ENCODE data around the gene TPSD1. TPM values are rescaled to one million over a fixed set of nuclear protein-coding genes. Genes with fewer than 3 reads are reported as not detected.
"Not testable (repeated sequence)": the region's sequence is repeated elsewhere in the genome, so short reads cannot be mapped to it uniquely, and the experiment has no call there.

Gene TPSD1
- total RNA-seq, 1 donor from 2014 or later, result not detected

- intact Hi-C loops (cut with micrococcal nuclease), result not testable (repeated sequence)
These were observed 14.8 kb upstream of the TPSD1 start for GRCh38 chr16:1241081-1241480.

- intact Hi-C loops (cut with micrococcal nuclease), result not testable (repeated sequence)
These were observed 12.5 kb upstream of the TPSD1 start for GRCh38 chr16:1243363-1243762.

GRCh38 chr16:1243907-1244850 lies 11.7 kb upstream of the TPSD1 start:
- intact Hi-C loops (cut with micrococcal nuclease), result not testable (repeated sequence)

- intact Hi-C loops (cut with micrococcal nuclease), result no loop called here
These were observed 11.0 kb upstream of the TPSD1 start for GRCh38 chr16:1244881-1245280.

GRCh38 chr16:1245452-1246020 lies 10.3 kb upstream of the TPSD1 start:
- intact Hi-C loops (cut with micrococcal nuclease), result no loop called here

GRCh38 chr16:1247903-1248537 lies 7.8 kb upstream of the TPSD1 start:
- intact Hi-C loops (cut with micrococcal nuclease), result not testable (repeated sequence)

DNA sequence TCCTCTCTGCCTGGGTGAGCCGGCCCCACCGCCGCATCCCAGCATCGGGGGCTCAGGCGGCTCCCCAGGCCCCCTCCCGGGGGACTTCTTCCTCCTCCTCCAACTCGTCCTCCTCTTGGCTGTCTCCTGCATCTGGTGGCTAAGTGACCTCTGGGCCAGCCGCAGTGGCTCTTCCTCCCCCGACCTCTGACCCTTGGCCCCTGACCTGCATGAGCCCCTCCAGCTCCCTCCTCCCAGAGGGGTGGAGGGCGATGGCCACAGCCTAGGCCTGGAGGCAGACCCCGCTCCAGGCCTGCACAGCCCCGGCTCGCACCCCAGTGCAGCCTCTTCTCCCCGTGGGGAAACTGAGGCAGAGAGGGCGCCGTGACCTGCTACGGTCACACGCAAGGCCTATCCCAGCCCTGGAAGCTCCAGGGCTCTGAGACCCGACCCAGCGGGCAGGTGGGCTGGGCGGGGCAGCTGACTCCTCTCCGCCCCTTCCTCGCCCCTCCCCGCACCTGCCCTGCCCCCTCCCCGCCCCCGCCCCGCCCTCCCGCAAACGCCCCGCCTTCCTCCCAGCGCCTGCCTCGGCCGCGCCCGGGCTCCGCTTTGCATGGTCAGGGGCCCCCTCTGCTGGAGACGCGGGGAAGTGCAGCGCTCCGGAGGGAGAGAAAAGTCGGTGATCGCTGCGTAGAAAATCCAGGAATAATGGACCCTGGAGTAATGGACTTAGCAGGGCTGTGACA lies 6.7 kb upstream of the TPSD1 start:
- intact Hi-C loops (cut with micrococcal nuclease), result not testable (repeated sequence)

DNA sequence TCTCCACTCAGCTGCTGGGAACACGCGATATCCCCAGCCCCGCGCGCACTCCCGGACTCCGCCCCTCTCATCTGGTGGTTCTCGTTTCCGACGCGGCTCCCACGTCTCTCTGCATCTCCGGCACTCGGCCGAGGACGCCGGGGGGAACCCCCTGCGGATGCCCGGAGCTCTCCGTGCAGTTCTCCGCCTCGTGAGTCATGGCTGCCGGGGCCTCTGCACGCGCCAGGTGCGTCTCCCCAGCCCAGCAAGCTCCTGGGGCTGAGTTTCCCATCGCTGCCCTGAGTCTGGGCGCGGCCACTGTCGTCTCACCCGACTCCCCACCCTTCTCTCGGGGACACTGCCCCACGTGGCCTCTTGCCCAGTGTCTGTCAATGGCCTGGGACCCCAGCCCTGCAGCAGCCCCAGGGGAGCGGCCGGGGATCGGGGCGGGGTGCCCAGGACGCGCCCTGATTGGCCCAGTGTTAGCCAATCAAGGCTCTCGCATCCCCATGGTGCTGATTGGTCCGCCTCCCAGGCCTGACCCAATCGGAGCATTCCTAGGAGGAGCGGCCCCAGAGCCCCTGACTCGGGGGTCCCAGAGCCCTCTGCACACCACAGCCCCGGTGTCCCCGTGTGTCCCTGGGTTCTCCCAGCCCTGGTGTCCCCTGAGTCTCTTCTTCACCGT lies 2.0 kb upstream of the TPSD1 start:
- intact Hi-C loops (cut with micrococcal nuclease), result not testable (repeated sequence)

GRCh38 chr16:1254821-1255220 lies 1.0 kb upstream of the TPSD1 start:
- intact Hi-C loops (cut with micrococcal nuclease), result not testable (repeated sequence)

DNA sequence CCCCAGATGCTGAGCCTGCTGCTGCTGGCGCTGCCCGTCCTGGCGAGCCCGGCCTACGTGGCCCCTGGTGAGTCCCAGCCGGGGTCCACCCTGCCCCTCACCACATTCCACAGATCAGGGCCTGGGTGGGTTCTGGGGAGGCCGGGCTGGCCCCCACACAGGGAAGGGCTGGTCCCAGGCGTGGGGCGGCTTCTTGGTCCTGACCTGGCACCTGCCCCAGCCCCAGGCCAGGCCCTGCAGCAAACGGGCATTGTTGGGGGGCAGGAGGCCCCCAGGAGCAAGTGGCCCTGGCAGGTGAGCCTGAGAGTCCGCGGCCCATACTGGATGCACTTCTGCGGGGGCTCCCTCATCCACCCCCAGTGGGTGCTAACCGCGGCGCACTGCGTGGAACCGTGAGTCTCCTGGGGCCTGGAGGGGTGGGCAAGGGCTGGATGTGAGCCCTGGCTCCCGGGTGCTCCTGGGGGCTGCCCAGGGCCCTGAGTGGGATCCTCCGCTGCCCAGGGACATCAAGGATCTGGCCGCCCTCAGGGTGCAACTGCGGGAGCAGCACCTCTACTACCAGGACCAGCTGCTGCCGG lies 516 bp downstream of the TPSD1 start:
- intact Hi-C loops (cut with micrococcal nuclease), result not testable (repeated sequence)

DNA sequence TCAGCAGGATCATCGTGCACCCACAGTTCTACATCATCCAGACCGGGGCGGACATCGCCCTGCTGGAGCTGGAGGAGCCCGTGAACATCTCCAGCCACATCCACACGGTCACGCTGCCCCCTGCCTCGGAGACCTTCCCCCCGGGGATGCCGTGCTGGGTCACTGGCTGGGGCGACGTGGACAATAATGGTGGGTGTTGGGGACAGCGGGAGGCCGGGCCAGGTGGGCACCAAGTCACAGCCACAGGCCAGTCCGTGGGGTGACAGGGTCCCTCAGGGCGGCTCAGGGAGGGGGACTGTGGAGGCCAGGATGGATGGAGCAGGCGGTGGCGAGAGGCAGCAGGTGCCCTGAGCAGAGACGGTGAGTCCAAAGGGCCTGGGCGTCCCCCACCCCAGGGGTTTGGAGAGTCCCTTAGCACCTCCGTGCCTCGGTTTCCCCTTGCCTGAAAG lies 1.0 kb downstream of the TPSD1 start:
- intact Hi-C loops (cut with micrococcal nuclease), result no loop called here

DNA sequence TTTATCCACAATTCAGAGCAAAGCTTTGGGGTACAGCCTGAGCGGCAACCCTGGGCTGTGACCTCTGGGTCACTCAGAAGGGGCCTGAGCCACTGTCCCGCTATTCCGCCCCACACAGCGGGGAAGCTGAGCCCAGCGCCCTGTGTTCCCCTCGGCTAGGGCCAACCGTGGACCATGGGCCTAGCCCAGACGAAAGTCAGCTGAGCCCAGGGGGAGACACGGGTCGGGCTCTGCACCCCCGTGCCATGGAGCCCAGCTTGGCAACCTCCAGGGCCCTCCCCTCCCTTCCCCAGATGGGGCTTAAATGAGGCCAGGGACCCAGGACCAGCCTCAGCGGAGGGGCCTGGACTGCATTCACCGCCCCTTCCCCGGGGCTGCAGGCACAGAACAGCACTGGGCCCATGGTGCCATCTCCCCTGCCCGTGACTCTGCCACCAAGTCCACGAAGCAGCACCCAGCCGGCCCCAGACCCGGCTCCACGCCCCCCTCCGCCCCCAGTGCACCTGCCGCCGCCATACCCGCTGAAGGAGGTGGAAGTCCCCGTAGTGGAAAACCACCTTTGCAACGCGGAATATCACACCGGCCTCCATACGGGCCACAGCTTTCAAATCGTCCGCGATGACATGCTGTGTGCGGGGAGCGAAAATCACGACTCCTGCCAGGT lies 1.8 kb downstream of the TPSD1 start:
- intact Hi-C loops (cut with micrococcal nuclease), result no loop called here

- intact Hi-C loops (cut with micrococcal nuclease), result no loop called here
These were observed 2.3 kb downstream of the TPSD1 start for GRCh38 chr16:1258225-1258600.

GRCh38 chr16:1258906-1259759 lies 3.3 kb downstream of the TPSD1 start:
- intact Hi-C loops (cut with micrococcal nuclease), result no loop called here

DNA sequence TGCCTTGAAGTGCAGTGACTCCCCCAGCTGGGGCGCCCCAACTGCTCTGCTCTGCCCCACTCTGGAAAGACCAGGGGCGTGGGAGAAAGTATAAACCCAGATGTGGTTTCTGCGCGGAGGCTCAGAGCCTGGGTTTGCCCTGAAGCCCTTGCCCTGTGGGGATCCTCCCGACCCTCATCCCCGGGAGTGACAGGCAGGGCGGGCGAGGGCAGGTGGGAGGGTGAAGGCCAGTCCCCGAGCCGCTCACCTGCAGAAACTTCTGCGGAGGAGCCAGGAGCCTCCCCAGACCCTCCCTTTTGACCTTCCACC lies 3.8 kb downstream of the TPSD1 start:
- intact Hi-C loops (cut with micrococcal nuclease), result no loop called here

GRCh38 chr16:1260101-1260680 lies 4.3 kb downstream of the TPSD1 start:
- intact Hi-C loops (cut with micrococcal nuclease), result no loop called here

- intact Hi-C loops (cut with micrococcal nuclease), result no loop called here
These were observed 5.4 kb downstream of the TPSD1 start for GRCh38 chr16:1261131-1261892.

DNA sequence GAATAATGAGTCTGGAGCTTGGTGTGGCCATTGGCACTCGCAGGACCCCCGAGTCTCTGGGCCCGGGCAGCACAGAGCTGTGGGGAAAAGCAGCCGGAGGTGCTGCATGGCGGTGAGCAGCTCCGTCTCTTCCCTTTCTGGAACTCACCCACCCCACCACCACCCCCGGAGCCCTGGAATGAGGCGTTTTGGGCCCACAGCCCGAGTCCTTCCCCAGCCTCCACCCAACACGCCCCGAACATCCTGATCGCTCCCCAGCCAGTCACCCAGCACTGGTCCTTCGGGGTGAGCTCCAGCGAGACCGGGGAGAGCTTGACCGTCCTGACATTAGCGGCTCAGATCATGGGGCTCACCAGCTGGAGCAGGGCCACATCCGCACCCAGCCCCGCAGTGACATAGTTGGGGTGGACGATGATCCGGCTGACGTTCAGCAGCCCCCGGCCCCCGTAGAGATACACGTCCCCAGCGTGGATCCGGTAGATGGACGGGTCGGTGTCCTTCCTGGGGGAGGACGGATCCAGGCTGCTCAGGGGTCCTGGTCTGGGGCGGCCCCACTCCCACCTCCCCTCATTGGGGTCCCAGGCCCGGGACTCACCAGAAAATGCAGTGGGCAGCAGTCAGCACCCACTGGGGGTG lies 6.5 kb downstream of the TPSD1 start:
- intact Hi-C loops (cut with micrococcal nuclease), result no loop called here

Measured in T-helper 2 cell treated with Interferon-gamma antibody and Interleukin-4, amounts not matched to agents 100 ng/mL and 5 ng/mL, for 36 hours (primary cell).